HepG2 (cell line): ENCODE data around the gene ATAD2B. TPM values are rescaled to one million over a fixed set of nuclear protein-coding genes. Genes with fewer than 3 reads are reported as not detected.

Experiments
- ARNTL ChIP-seq: sonication (generic); formaldehyde crosslinking; IDR thresholded peaks from 2 replicates; pipeline ENCODE4 v1.4.0; 2020; ENCODE audit warnings: mild to moderate bottlenecking, missing genetic modification reagents
- NCOR1 ChIP-seq: fragments of 200-600 bp; sonication (generic); IDR thresholded peaks from 2 replicates; pipeline ENCODE4 v1.7.0; 2017; ENCODE audit warnings: antibody characterized with exemption, low read length, borderline replicate concordance
- NPAS2 ChIP-seq: sonication (generic); formaldehyde crosslinking; IDR thresholded peaks from 2 replicates; pipeline ENCODE4 v1.8.0; 2022; ENCODE audit warnings: mild to moderate bottlenecking, missing genetic modification reagents, borderline replicate concordance
- polyA plus RNA-seq, 8 experiments: library from polyadenylated mRNA; depleted of rRNA in 3 of 8; stranded (reverse) in 7 of 8; unstranded in 1 of 8; fragments of >200 nt; fragmentation: Illumina TruSeq in 4 of 8; extraction: Trizol in 4 of 8; gene quantifications; 2 replicates each; pipeline versions ENCODE4 v1.2.1 to v1.2.3, GENCODE V29; 2011 to 2016; ENCODE audit warnings: low read depth in 4 of 8, missing spikeins in 1 of 8, mixed read lengths in 1 of 8; ENCODE audit not compliant: insufficient read depth in 1 of 8
- total RNA-seq, 5 experiments: library from RNA; depleted of rRNA; stranded (reverse); fragments of >200 nt; fragmentation: Illumina TruSeq; extraction: Trizol; gene quantifications; 2 replicates each; pipeline ENCODE4 v1.2.3, GENCODE V29; 2016; ENCODE audit warnings: low read depth in 1 of 5
- TF ChIP-seq, protein P1 (sequence below), 2 experiments: fragments of 450-650 bp in 1 of 2; sonication (generic) in 1 of 2; formaldehyde crosslinking in 1 of 2; IDR thresholded peaks; 2 replicates each; pipeline versions ENCODE4 v1.6.1 to v1.8.0; 2016 to 2022; ENCODE audit warnings: antibody characterized with exemption in 1 of 2, mild to moderate bottlenecking in 1 of 2, missing genetic modification reagents in 1 of 2
- TF ChIP-seq, protein P2 (sequence below): sonication (generic); formaldehyde crosslinking; conservative IDR thresholded peaks from 2 replicates; pipeline ENCODE4 v1.8.0; 2022; ENCODE audit warnings: mild to moderate bottlenecking, moderate library complexity, missing genetic modification reagents
- TF ChIP-seq, protein P3 (sequence below), 2 experiments: sonication (generic) in 1 of 2; formaldehyde crosslinking in 1 of 2; IDR thresholded peaks; 2 replicates each; pipeline versions ENCODE4 v1.6.1 to v1.9.0; 2014 to 2022; ENCODE audit warnings: antibody characterized with exemption in 1 of 2, borderline replicate concordance in 1 of 2, inconsistent platforms in 1 of 2, low read depth in 1 of 2, missing genetic modification reagents in 1 of 2
- TF ChIP-seq, protein P4 (sequence below): sonication (generic); formaldehyde crosslinking; conservative IDR thresholded peaks from 2 replicates; pipeline ENCODE4 v1.4.0; 2020; ENCODE audit warnings: missing genetic modification reagents

Gene ATAD2B
- total and polyA plus RNA-seq, 2 of the 13 experiments (the other 11 are each of a cell fraction or from before 2014, with no cell fraction given): 5.3 to 22.2 TPM

DNA sequence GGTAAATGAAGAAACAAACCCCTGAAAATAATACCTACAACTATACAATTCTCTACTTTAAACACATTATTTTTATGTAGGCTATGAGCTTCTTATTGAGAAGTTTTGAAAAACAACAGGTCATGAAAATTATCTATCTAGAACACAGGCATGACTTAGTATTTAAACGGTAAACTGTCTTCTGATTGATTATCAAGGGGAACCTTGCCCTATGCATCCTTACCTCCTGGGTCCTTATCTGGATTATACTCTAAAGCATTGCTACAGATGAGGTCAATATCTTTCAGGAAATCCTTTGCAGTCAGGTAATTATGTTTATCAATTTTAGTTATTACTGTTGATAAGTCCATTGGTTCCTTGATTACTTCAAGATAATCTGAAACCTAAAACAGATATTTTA is 144.3 kb downstream of the ATAD2B start (continued):
- TF ChIP-seq, protein P1, sequence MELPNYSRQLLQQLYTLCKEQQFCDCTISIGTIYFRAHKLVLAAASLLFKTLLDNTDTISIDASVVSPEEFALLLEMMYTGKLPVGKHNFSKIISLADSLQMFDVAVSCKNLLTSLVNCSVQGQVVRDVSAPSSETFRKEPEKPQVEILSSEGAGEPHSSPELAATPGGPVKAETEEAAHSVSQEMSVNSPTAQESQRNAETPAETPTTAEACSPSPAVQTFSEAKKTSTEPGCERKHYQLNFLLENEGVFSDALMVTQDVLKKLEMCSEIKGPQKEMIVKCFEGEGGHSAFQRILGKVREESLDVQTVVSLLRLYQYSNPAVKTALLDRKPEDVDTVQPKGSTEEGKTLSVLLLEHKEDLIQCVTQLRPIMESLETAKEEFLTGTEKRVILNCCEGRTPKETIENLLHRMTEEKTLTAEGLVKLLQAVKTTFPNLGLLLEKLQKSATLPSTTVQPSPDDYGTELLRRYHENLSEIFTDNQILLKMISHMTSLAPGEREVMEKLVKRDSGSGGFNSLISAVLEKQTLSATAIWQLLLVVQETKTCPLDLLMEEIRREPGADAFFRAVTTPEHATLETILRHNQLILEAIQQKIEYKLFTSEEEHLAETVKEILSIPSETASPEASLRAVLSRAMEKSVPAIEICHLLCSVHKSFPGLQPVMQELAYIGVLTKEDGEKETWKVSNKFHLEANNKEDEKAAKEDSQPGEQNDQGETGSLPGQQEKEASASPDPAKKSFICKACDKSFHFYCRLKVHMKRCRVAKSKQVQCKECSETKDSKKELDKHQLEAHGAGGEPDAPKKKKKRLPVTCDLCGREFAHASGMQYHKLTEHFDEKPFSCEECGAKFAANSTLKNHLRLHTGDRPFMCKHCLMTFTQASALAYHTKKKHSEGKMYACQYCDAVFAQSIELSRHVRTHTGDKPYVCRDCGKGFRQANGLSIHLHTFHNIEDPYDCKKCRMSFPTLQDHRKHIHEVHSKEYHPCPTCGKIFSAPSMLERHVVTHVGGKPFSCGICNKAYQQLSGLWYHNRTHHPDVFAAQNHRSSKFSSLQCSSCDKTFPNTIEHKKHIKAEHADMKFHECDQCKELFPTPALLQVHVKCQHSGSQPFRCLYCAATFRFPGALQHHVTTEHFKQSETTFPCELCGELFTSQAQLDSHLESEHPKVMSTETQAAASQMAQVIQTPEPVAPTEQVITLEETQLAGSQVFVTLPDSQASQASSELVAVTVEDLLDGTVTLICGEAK (IDR thresholded peaks at IDR 0.05): no peak
- TF ChIP-seq, protein P1 (CRISPR knock-in tag; IDR thresholded peaks at IDR 0.05): no peak
- TF ChIP-seq ARNTL: no peak
- TF ChIP-seq, protein P2, sequence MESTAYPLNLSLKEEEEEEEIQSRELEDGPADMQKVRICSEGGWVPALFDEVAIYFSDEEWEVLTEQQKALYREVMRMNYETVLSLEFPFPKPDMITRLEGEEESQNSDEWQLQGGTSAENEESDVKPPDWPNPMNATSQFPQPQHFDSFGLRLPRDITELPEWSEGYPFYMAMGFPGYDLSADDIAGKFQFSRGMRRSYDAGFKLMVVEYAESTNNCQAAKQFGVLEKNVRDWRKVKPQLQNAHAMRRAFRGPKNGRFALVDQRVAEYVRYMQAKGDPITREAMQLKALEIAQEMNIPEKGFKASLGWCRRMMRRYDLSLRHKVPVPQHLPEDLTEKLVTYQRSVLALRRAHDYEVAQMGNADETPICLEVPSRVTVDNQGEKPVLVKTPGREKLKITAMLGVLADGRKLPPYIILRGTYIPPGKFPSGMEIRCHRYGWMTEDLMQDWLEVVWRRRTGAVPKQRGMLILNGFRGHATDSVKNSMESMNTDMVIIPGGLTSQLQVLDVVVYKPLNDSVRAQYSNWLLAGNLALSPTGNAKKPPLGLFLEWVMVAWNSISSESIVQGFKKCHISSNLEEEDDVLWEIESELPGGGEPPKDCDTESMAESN: no peak
- TF ChIP-seq, protein P3, sequence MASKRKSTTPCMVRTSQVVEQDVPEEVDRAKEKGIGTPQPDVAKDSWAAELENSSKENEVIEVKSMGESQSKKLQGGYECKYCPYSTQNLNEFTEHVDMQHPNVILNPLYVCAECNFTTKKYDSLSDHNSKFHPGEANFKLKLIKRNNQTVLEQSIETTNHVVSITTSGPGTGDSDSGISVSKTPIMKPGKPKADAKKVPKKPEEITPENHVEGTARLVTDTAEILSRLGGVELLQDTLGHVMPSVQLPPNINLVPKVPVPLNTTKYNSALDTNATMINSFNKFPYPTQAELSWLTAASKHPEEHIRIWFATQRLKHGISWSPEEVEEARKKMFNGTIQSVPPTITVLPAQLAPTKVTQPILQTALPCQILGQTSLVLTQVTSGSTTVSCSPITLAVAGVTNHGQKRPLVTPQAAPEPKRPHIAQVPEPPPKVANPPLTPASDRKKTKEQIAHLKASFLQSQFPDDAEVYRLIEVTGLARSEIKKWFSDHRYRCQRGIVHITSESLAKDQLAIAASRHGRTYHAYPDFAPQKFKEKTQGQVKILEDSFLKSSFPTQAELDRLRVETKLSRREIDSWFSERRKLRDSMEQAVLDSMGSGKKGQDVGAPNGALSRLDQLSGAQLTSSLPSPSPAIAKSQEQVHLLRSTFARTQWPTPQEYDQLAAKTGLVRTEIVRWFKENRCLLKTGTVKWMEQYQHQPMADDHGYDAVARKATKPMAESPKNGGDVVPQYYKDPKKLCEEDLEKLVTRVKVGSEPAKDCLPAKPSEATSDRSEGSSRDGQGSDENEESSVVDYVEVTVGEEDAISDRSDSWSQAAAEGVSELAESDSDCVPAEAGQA (IDR thresholded peaks at IDR 0.05; ENCODE audit: low read depth): no peak
- TF ChIP-seq, protein P3 (CRISPR knock-in tag; IDR thresholded peaks at IDR 0.05; ENCODE audit: borderline replicate concordance): no peak
- TF ChIP-seq, protein P4, sequence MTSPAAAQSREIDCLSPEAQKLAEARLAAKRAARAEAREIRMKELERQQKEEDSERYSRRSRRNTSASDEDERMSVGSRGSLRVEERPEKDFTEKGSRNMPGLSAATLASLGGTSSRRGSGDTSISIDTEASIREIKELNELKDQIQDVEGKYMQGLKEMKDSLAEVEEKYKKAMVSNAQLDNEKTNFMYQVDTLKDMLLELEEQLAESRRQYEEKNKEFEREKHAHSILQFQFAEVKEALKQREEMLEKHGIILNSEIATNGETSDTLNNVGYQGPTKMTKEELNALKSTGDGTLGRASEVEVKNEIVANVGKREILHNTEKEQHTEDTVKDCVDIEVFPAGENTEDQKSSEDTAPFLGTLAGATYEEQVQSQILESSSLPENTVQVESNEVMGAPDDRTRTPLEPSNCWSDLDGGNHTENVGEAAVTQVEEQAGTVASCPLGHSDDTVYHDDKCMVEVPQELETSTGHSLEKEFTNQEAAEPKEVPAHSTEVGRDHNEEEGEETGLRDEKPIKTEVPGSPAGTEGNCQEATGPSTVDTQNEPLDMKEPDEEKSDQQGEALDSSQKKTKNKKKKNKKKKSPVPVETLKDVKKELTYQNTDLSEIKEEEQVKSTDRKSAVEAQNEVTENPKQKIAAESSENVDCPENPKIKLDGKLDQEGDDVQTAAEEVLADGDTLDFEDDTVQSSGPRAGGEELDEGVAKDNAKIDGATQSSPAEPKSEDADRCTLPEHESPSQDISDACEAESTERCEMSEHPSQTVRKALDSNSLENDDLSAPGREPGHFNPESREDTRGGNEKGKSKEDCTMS (CRISPR knock-in tag): no peak
- no peak for TF ChIP-seq NCOR1
- no peak for TF ChIP-seq NPAS2
